HG03342 (cell line): ENCODE measurements around the gene CAPN3.

Experiments
- ATAC-seq: cut with Tn5 transposase; IDR thresholded peaks from one replicate; pipeline ENCODE4 v1.9.1; 2021; ENCODE audit warnings: mild to moderate bottlenecking, moderate library complexity; ENCODE audit not compliant: unreplicated experiment

Gene CAPN3

DNA sequence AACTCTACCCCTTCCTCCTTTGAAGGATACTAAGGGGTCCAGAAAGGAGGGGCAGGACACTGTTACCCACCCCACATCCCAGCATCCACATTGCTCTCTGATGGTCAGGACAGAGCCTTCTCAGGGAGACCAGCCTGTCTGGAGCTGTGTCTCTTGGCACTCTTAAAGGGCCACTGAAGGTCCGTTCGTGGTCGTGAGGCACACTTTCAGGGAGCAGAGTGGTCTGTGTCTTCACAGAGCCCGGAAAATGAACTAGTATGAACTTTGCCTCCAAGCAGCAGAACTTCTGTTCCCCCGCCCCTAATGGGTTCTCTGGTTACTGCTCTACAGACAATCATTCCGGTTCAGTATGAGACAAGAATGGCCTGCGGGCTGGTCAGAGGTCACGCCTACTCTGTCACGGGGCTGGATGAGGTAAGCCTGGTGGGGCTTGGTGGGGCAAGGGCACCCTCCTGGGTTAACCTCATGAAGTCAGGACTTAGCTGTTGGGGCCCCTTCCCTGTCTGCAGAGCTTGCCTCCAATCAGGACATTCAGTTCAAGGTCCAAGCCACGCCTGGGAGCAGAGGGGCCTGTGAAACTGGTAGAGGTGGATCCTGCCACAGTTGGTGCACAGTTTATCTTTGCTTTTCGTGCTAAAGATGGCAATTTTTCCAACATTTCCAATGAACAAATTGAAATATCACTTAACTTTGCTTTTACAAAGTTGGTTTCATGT lies 33.2 kb downstream of the CAPN3 start:
- no peak for ATAC-seq

DNA sequence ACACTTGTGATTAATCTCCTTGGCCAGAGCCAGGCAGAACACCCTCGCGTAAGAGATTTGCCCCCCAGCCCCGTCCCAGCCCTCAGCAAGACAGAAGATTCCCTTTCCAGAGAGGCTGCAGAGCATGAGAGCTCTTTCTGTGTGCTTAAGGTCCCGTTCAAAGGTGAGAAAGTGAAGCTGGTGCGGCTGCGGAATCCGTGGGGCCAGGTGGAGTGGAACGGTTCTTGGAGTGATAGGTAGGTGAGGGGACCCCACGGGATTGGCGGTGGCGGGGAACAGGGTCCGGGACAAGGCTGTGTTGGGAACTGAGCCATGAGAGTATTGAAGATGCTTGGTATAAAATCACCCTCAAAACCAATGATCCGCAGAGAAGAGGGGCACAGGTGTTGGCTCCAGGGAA lies 34.8 kb downstream of the CAPN3 start:
- ATAC-seq = no peak

DNA sequence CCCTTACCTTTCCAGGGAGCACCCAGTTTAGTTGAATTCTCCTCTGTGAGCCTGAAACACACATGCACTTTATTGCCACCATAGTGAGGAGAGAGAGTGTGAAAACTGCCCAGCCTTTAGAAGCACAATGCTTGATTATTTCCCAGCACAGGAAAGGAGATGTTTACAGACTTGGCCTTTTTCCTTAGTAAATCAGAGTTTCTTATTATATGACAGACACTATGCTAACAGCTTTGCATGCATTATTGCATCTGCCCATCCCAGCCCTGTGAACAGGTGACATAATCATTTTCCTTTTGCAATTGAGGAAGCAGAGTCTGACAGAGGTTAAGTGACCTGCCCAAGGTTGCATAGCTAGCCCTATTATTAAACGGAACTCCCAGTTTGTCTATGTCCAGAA lies 36.5 kb downstream of the CAPN3 start:
- ATAC-seq = no peak

DNA sequence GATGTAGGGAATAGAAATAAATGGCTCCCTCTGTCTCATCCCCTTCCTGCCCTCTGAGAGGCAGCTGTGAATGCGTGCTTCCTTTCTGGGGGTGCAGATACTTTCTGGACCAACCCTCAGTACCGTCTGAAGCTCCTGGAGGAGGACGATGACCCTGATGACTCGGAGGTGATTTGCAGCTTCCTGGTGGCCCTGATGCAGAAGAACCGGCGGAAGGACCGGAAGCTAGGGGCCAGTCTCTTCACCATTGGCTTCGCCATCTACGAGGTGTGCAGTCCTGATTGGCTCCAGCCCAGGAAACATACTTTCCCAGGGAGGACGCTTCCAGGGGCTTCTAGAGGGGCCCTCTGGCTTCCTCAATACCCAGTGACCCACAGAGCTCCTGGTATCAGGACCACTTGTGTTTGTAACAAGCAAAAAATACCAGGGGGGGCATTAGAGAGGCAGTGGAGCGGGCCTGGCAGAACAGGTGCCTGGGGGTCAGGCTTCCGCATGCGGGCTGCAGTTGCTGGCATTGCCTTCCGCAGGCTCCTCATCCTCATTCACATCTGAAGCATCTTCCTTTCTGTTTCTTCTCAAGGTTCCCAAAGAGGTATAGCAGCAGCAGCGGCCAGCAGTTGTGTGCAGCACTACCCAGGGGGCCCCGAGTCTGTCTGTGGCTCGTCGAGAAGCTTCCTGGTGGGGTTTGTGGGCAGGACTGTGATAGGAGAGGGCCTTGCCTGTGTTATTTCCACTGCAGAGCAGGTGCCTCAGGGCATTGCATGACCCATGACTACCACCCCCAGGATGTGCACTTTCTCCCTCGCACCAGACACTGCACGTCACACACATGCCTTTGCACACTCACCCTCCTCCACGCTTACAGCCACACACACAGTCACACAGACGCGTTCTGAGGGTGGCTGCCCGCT lies 42.5 kb downstream of the CAPN3 start:
- no peak for ATAC-seq

DNA sequence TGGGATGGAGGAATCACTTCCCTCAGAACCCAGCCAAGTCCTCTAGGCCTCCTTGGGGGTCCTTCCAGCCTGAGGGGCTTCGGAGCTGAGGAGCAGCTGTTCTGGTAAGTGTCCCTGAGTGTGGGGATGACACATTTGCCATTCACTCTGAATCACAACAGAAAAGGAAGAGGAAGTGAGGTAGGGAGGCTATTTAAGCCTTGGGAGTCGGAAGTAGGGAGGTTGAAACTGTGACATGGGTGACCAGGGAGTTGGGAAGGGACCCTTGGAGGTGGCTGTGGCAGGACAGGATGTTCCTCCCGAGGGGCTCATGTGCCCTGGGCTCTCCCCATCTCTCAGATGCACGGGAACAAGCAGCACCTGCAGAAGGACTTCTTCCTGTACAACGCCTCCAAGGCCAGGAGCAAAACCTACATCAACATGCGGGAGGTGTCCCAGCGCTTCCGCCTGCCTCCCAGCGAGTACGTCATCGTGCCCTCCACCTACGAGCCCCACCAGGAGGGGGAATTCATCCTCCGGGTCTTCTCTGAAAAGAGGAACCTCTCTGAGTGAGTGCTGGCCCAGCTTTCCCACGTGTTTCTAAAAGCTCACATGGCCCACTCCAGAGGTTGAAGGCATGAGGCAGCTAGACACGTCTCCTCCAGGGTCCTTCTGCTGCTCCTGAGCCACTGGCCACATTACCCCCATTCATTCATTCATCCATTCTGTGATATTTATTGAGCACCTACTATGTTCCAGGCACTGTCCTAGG lies 43.3 kb downstream of the CAPN3 start:
- no peak for ATAC-seq

DNA sequence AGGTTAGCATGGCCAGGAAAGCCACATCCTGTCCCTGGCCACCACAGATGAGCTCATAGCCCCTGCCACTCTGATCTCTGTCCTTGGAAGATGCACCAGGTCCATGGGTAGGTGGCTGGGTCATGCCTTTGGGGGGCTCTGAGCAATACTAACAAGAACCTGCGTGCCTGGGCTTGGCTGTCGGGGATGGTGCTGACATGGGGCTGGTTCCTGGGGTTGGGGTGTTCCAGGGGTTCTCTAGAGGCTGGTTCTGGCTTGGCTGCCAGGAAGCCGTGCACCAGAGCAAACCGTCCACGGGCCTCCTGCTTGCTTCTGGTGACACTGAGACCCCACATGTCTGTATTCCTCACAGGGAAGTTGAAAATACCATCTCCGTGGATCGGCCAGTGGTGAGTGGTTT lies 44.1 kb downstream of the CAPN3 start:
- ATAC-seq = no peak

DNA sequence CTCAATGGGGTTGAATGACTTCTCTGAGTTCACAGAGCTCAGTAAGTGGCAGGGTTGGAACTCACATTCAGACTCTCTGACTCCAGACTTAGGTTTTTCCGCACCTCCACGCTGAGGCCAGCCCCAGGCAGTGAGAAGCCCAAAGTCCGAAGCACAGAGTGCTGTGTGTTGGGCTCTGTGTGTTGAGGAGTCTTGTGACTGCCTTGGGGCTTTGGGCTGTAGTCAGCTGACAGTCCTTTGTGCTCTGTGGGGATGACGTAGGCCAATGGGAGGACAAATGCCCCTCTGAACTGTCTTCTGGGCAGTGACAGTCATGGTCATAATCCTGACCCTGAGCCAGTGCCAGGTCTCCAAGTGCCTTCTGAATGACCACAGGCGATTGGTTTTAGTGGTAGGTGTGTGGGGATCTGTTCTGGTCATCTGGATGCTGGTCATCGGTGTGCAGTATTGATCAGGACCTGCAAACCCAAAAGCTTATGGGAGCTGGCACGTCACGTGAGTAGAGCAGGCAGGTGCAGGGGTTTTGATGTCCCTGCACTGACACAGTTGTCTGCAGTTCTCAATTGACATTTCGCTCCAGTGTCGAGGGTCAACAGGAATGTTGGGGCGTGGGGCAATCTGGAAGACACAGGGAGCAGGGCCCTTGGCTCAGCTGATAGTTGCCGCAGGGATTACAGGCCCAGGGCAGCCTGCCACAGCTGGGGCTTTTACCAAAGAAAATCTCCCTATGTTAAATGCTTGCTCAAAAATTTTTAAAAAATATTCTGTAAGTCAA lies 45.3 kb downstream of the CAPN3 start:
- no peak for ATAC-seq

DNA sequence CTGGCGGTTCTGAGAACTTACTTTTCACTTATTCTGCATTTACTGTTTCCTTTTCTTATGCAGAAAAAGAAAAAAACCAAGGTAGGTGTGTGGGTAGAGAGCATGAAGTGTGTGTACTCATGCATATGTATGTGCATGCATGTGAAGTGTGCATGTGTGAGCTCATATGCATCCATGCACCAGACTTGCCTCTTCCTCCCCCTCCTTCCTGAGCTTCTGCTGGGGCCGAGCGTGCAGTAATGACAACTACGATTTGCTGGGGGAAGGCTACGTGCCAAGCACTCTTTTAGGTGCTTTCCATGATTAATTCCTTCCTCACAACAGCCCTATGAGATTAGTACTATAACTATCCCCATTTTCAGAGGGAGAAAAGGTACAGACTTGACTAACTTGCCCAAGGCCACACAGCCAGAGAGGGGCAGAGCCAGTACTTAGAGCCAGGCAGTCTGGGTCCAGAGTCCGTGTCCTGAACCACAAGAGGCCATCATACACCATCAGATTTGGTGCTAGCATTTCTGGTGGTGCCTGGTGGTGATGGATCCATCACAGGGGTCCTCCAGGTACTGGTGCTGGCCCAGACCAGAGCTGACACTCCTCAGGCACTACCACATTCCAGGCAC lies 46.7 kb downstream of the CAPN3 start:
- ATAC-seq = no peak

DNA sequence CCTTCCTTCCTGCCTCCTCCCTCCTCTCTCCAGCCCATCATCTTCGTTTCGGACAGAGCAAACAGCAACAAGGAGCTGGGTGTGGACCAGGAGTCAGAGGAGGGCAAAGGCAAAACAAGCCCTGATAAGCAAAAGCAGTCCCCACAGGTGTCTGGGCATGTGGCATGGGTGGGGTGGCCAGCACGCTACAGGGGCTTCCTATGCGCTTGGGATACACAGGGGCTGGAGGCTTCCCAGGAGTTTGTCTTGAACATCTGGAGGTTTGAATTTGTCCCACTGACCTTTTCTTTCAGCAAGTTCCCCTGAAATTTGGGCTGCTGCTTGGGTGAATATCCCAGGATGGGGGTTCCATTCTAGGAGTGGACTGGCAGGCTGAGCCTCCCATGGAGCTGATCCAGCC lies 48.9 kb downstream of the CAPN3 start:
- no peak for ATAC-seq

DNA sequence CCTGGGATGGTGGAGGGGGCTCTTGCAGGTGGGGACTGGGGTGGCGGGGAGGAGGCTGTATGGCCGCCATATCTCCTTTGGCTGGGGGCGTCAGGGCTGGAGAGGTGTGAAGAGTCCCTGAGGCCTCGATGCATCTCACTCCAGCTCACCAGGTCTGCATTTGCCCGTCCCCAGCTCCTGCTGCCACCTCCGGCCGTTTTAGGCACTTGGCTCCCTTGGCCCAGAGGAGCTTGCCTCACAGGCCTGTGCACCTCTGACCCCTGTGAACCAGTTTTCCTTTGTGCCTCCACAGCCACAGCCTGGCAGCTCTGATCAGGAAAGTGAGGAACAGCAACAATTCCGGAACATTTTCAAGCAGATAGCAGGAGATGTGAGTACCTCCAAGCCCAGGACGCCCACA lies 49.7 kb downstream of the CAPN3 start:
- ATAC-seq = no peak

DNA sequence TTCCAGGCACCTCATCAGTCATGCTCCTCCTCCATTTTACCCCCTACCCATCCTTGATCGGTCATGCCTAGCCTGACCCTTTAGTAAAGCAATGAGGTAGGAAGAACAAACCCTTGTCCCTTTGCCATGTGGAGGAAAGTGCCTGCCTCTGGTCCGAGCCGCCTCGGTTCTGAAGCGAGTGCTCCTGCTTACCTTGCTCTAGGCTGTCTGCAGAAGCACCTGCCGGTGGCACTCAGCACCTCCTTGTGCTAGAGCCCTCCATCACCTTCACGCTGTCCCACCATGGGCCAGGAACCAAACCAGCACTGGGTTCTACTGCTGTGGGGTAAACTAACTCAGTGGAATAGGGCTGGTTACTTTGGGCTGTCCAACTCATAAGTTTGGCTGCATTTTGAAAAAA lies 52.6 kb downstream of the CAPN3 start:
- ATAC-seq = no peak

DNA sequence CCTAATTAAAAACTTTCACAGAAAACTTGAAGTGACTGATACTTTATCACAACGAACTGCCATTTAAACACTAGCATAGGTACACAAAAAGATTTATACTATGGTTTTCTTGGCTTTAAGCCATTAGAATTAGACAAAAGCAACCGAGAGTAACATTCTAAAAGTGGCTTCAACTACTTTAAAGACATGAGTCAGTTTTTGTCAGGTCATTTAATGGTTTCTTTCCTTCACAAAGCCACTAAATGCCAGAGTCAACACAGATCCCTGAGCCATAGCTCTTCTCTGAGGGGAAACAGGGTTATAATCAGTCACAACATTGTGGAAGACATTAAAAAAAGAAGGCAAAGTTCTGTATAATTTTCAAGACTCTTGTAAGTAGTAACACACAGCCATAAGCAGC lies 54.6 kb downstream of the CAPN3 start:
- no peak for ATAC-seq

DNA sequence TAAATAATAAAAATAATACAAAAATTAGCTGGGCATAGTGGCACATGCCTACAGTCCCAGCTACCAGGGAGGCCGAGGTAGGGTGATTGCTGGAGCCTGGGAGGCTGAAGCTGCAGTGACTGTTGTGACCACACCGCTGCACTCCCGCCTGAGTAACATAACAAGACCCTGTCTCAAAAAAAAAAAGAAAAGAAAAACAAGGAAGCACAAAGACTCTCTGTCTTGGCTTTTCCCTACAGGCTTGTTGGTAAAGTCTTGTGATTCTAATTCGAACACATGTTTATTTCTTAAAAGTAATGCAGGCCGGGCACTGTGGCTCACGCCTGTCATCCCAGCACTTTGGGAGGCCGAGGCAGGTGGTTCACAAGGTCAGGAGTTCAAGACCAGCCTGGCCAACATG lies 60.1 kb downstream of the CAPN3 start:
- no peak for ATAC-seq

DNA sequence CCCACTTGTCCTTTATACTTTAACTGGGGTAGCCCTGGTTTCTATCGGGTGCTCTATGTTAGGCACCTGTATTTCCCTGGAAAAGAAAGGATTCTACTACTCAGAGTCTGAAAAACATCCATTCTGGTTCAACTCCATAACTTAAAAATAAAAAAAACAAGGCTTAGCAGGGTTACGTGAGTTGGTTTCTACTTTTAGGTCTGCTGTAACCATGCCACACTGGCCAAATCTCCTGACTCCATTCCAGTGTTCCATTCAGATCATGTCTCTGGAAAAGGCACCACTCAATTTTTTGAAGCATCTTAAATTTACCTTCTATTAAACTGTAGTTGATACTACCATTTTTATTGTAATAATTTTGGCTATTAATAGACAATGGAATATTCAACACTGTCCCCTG lies 62.1 kb downstream of the CAPN3 start:
- ATAC-seq = no peak

DNA sequence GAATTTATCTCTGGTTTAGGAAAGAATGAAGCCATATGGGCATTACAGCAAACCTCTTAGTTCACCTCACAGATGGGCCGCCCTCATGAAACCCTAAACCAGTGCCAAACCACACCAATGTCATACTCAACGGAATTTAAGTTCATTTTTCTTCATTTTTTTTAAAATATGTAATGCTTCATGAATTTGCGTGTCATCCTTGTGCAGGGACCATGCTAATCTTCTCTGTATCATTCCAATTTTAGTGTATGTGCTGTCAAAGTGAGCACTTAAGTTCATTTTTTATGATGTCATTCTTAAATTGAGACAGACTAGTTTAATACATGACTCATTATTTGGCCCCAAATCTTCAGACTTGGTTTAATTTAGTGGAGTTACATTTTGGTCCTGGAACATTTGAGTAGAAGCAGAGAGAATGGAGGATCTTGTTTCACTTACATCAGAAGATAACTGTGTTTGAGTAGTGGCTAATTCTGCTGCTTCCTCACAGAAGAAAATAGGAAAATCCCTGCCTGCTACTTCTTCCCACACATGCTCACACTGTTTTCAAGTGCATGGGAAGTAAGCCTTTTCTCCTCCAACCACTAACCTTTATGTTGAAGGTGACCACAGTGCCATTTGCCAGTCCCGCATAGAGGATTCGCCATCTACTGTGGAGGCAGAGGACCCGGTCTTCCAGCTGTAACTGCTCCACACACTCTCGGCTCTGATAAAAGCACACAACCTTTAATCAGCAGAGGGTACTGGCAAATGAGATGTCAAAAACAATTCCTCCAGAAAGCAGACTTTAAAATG lies 68.3 kb downstream of the CAPN3 start:
- no peak for ATAC-seq

DNA sequence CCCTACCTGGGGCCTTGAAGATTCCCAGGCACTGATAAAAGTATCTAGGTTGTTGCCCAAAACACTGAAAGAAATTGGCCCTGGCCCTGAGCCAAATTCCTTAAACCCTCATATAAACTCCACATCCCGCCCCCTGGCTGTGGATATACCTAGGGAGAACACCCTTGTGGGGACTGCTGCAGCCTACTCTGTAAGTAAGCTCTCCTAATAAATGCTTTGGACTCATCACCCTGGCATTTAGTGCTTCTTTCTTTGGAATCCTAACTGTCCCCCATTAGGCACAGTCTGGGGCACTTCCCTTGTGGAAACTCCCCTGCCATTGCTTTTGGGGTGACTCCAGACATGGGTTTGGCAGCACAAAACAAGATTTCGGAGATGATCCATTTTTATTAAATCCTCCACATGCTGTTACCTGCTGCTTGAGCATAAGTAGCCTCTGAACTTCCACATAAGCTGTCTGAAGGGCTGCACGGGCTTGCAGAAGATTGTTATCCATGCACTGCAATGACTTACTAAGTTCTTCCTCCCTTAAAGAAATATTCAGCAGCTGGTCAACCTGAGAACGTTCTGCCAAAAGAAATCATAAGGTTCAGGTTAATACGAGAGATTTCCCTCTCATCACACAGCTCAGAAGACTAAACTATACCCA lies 85.2 kb downstream of the CAPN3 start:
- no peak for ATAC-seq

DNA sequence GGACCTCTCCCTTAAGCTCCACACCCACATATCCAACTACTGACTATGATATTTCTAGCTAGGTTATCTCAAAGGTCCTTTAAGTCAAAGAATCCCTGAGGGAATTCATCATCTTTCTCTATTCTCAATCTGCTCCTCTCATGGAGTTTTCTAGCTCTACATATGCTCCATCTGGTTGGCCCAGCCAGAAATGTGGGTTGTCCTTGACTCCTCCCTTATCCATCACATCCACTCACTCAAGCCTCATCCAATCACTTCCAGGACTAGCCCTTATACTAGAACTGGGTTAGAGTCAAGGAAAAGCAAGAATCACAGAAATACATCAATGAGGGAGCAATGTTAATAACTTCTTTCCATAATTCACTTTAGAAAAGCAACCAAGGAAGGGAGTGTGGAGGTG lies 86.2 kb downstream of the CAPN3 start:
- no peak for ATAC-seq

DNA sequence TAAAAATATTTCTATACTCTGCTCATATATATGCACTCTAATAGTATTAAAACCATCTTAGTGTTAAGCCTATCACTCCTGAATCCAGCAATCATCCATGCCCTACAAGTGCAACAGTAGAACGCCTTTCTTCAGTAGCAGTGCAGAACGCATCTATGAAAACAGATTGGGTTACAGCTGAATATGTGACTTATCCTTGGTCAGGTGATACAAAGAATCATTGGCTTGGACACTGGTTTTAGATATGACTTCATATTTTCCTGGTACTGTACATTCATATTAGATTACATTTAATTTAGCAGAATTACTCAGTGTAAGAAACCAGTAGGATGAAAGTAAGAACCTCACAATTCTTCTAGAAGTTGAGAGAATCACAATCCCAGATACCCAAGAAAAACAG lies 88.3 kb downstream of the CAPN3 start:
- ATAC-seq = no peak

DNA sequence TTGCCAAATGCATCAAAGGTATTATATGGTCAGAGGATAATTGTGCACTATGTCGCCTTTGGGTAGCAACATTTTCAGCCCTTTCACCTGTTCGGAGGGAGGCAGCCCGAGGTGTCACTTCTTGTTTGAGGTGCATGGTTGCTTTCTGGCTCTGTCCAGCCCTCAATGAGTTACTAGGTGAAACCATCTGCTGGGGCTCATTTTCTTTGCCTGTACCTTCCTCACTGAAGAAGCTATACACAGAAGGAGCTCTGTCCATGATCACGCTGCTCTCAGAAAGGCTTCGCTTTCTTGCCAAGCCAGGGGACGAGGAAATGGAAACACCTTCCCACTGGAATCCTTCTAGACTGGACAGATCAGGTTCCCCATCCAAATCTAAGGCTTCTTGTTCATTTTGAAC lies 89.0 kb downstream of the CAPN3 start:
- no peak for ATAC-seq
